ENCODE measurements around the gene SPECC1.

SPECC1 gene

GRCh38 chr17:20299013-20299412, 289.9 kb downstream of the SPECC1 start:
- no peak for TF ChIP-seq REST (IDR thresholded peaks at IDR 0.05; ENCODE audit: insufficient replicate concordance, low read depth)
- TF ChIP-seq GABPA (IDR thresholded peaks at IDR 0.05; ENCODE audit: low read depth), result no peak
- TF ChIP-seq SPI1 (IDR thresholded peaks at IDR 0.05; ENCODE audit: borderline replicate concordance, low read depth), result no peak
- no peak for TF ChIP-seq POLR2AphosphoS5 (IDR thresholded peaks at IDR 0.05; ENCODE audit: low read depth)
- no peak for TF ChIP-seq CTCF (IDR thresholded peaks at IDR 0.05; ENCODE audit: insufficient read depth, low read length)
- no peak for DNase-seq (ENCODE audit: low read depth in 1 of 2, low spot score in 1 of 2)
- H3K27me3 ChIP-seq (ENCODE audit: insufficient read depth, poor library complexity, severe bottlenecking), result no peaks in the 10 kb centered on the region
- H3K4me3 ChIP-seq (replicated peaks; ENCODE audit: insufficient read depth, low read length), result no peak overlapping the region
- H3K27ac ChIP-seq (replicated peaks), result no peak overlapping the region

- TF ChIP-seq GABPA (IDR thresholded peaks at IDR 0.05; ENCODE audit: low read depth) (no peak), REST (IDR thresholded peaks at IDR 0.05; ENCODE audit: insufficient replicate concordance, low read depth) (no peak), SPI1 (IDR thresholded peaks at IDR 0.05; ENCODE audit: borderline replicate concordance, low read depth) (no peak), POLR2AphosphoS5 (IDR thresholded peaks at IDR 0.05; ENCODE audit: low read depth) (no peak), CTCF (IDR thresholded peaks at IDR 0.05; ENCODE audit: insufficient read depth, low read length) (no peak)
- H3K4me3 ChIP-seq (replicated peaks; ENCODE audit: insufficient read depth, low read length), result no peak overlapping the region
- no peaks in the 10 kb centered on the region for H3K27me3 ChIP-seq (ENCODE audit: insufficient read depth, poor library complexity, severe bottlenecking)
- no peak for DNase-seq (ENCODE audit: low read depth in 1 of 2, low spot score in 1 of 2)
- no peak overlapping the region for H3K27ac ChIP-seq (replicated peaks)
Measured at GRCh38 chr17:20300436-20300934, 291.3 kb downstream of the SPECC1 start.

- DNase-seq (ENCODE audit: low read depth in 1 of 2, low spot score in 1 of 2), result peak in 1 of 2 experiments; percentile 23
- no peak overlapping the region for H3K27ac ChIP-seq (replicated peaks)
- no peak overlapping the region for H3K4me3 ChIP-seq (replicated peaks; ENCODE audit: insufficient read depth, low read length)
- H3K27me3 ChIP-seq (ENCODE audit: insufficient read depth, poor library complexity, severe bottlenecking), result no peaks in the 10 kb centered on the region
- TF ChIP-seq POLR2AphosphoS5 (IDR thresholded peaks at IDR 0.05; ENCODE audit: low read depth), result no peak
- no peak for TF ChIP-seq GABPA (IDR thresholded peaks at IDR 0.05; ENCODE audit: low read depth)
- TF ChIP-seq CTCF (IDR thresholded peaks at IDR 0.05; ENCODE audit: insufficient read depth, low read length), result no peak
- no peak for TF ChIP-seq SPI1 (IDR thresholded peaks at IDR 0.05; ENCODE audit: borderline replicate concordance, low read depth)
- TF ChIP-seq REST (IDR thresholded peaks at IDR 0.05; ENCODE audit: insufficient replicate concordance, low read depth), result no peak
Measured at GRCh38 chr17:20302246-20302917, 293.2 kb downstream of the SPECC1 start.

Measured in HL-60 (cell line).